ENCODE results near the gene HERC2. TPM values are rescaled to one million over a fixed set of nuclear protein-coding genes. Genes with fewer than 3 reads are reported as not detected.

Gene HERC2
- total RNA-seq, 3 donors from 2014 or later (not counting 1 experiment from before 2014, with no cell fraction given): 54.2 to 64.0 (median 63.9) TPM

GRCh38 chr15:28125673-28126651 lies 196.0 kb downstream of the HERC2 start:
- intact Hi-C loops (cut with micrococcal nuclease): no loop called here
- Mint-ChIP-seq H3K9me3 (no peaks in the 10 kb centered on the region), H3K27ac (no peak overlapping the region), H3K27me3 (ENCODE audit: low read depth in 2 of 2) (no peaks in the 10 kb centered on the region), H3K4me1 (peaks cover 10 to 14% of the 10 kb centered on the region in 2 donors), H3K4me3 (no peak overlapping the region), H3K36me3 (peaks cover 11% of the 10 kb centered on the region)
- no peaks in the 10 kb centered on the region for H3K27me3 ChIP-seq (ENCODE audit: control insufficient read depth, insufficient read depth, low read length)
- peaks cover 8% of the 10 kb centered on the region for H3K36me3 ChIP-seq (ENCODE audit: control insufficient read depth, insufficient read depth, low read length)
- peak in 1 of 3 donors; percentile 37 for ATAC-seq
- no peak overlapping the region for H3K4me3 ChIP-seq (ENCODE audit: low read length)
- H3K4me1 ChIP-seq (ENCODE audit: control insufficient read depth, insufficient read depth, low read length): no peaks in the 10 kb centered on the region
- DNase-seq: peak in 1 of 2 donors; percentile 68
- TF ChIP-seq, protein P1, sequence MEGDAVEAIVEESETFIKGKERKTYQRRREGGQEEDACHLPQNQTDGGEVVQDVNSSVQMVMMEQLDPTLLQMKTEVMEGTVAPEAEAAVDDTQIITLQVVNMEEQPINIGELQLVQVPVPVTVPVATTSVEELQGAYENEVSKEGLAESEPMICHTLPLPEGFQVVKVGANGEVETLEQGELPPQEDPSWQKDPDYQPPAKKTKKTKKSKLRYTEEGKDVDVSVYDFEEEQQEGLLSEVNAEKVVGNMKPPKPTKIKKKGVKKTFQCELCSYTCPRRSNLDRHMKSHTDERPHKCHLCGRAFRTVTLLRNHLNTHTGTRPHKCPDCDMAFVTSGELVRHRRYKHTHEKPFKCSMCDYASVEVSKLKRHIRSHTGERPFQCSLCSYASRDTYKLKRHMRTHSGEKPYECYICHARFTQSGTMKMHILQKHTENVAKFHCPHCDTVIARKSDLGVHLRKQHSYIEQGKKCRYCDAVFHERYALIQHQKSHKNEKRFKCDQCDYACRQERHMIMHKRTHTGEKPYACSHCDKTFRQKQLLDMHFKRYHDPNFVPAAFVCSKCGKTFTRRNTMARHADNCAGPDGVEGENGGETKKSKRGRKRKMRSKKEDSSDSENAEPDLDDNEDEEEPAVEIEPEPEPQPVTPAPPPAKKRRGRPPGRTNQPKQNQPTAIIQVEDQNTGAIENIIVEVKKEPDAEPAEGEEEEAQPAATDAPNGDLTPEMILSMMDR (IDR thresholded peaks at IDR 0.05): peak; percentile 77
- WGBS (ENCODE audit: insufficient coverage): 74% methylated on average over 17 of the region's 17 CpGs
- no peak overlapping the region for H3K27ac ChIP-seq (ENCODE audit: low read length)
- no peaks in the 10 kb centered on the region for H3K9me3 ChIP-seq (ENCODE audit: control insufficient read depth, insufficient read depth, low read length)

- Mint-ChIP-seq H3K36me3 (peaks cover 11% of the 10 kb centered on the region), H3K27me3 (ENCODE audit: low read depth in 2 of 2) (no peaks in the 10 kb centered on the region), H3K9me3 (no peaks in the 10 kb centered on the region), H3K27ac (no peak overlapping the region), H3K4me3 (no peak overlapping the region), H3K4me1 (peaks cover 10 to 14% of the 10 kb centered on the region in 2 donors)
- peaks cover 18% of the 10 kb centered on the region for H3K36me3 ChIP-seq (ENCODE audit: control insufficient read depth, insufficient read depth, low read length)
- H3K27ac ChIP-seq (ENCODE audit: low read length): no peak overlapping the region
- intact Hi-C loops (cut with micrococcal nuclease): no loop called here
- no peaks in the 10 kb centered on the region for H3K27me3 ChIP-seq (ENCODE audit: control insufficient read depth, insufficient read depth, low read length)
- H3K9me3 ChIP-seq (ENCODE audit: control insufficient read depth, insufficient read depth, low read length): no peaks in the 10 kb centered on the region
- 95% methylated on average over 10 of the region's 10 CpGs for WGBS (ENCODE audit: insufficient coverage)
- no peak overlapping the region for H3K4me3 ChIP-seq (ENCODE audit: low read length)
- DNase-seq (no peak), ATAC-seq (no peak)
- TF ChIP-seq, protein P1 (IDR thresholded peaks at IDR 0.05): no peak
- H3K4me1 ChIP-seq (ENCODE audit: control insufficient read depth, insufficient read depth, low read length): no peaks in the 10 kb centered on the region
These were observed 197.1 kb downstream of the HERC2 start for GRCh38 chr15:28124841-28125240.

DNA sequence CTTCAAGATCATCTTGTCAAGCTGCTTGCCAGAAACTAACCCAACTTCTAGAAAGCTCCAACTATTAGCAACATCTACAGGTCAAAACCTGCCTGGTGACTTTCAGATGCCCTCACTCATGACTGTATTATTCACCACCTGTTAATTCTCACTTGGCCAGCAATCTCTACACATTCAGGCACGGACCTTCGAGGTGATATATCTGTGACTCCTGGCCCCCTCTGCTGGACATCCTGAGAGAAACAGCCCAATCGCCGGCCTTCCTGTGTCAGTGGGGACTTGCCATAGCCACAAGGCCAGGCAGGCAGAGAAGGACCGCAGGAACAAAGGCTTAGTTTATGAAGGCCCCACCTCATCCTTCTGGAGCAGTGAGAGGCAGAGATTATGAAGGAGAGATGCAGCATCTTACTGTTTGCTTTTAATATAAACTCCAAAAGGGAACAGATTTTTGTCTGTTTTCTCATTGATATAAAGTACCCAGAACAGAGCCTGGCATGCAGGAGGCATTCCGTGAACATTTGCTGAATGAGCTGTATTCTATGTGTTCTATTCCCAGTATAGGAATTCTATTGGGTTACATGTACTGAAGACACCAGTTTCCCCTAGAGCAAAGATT lies 198.5 kb downstream of the HERC2 start:
- no peaks in the 10 kb centered on the region for H3K4me1 ChIP-seq (ENCODE audit: control insufficient read depth, insufficient read depth, low read length)
- Mint-ChIP-seq H3K36me3 (peaks cover 11% of the 10 kb centered on the region), H3K27me3 (ENCODE audit: low read depth in 2 of 2) (no peaks in the 10 kb centered on the region), H3K9me3 (no peaks in the 10 kb centered on the region), H3K4me3 (no peak overlapping the region), H3K27ac (peak overlapping the region in 1 of 2 donors; percentile 62), H3K4me1 (peaks cover 10 to 14% of the 10 kb centered on the region in 2 donors)
- intact Hi-C loops (cut with micrococcal nuclease): loop anchor here (1.0 kb wide), 1 partner anchor 37 kb away; no protein-coding TSS in a partner anchor
- H3K27ac ChIP-seq (ENCODE audit: low read length): no peak overlapping the region
- DNase-seq (peak; percentile 50 to 56), ATAC-seq (peak; percentile 80 to 95 (median 94))
- WGBS (ENCODE audit: insufficient coverage): 34% methylated on average over 6 of the region's 6 CpGs
- H3K9me3 ChIP-seq (ENCODE audit: control insufficient read depth, insufficient read depth, low read length): no peaks in the 10 kb centered on the region
- TF ChIP-seq, protein P1 (IDR thresholded peaks at IDR 0.05): peak; percentile 45
- no peaks in the 10 kb centered on the region for H3K27me3 ChIP-seq (ENCODE audit: control insufficient read depth, insufficient read depth, low read length)
- H3K36me3 ChIP-seq (ENCODE audit: control insufficient read depth, insufficient read depth, low read length): peaks cover 19% of the 10 kb centered on the region
- no peak overlapping the region for H3K4me3 ChIP-seq (ENCODE audit: low read length)
